CD8-positive, alpha-beta memory T cell (primary cell): ENCODE results near the gene RAPGEF1. TPM values are rescaled to one million over a fixed set of nuclear protein-coding genes. Genes with fewer than 3 reads are reported as not detected.

Experiments
- CTCF ChIA-PET: fragments of 350-600 bp; sonication (Branson Sonifier 250); formaldehyde crosslinking; loops from one replicate; lab custom pipeline; 2021; ENCODE audit warnings: antibody characterized with exemption; lab: Charles Lee
- POLR2A ChIA-PET: fragments of 350-600 bp; sonication (Branson Sonifier 250); formaldehyde crosslinking; loops from one replicate; lab custom pipeline; 2021; ENCODE audit warnings: antibody characterized with exemption; lab: Charles Lee
- DNase-seq, 5 donors: peaks; one replicate each; pipeline versions ENCODE4 v3.0.0 to v3.0.0-alpha.2; 2020 to 2022; ENCODE audit warnings: mixed read lengths in 1 of 5
- H3K27ac ChIP-seq: one replicate; pipeline ENCODE4 v1.7.0; 2013; ENCODE audit warnings: low read depth, mild to moderate bottlenecking, low read length, moderate library complexity
- H3K27me3 ChIP-seq: 2 replicates; pipeline ENCODE4 v1.7.0; 2013; ENCODE audit warnings: low read length, mild to moderate bottlenecking; ENCODE audit not compliant: insufficient read depth, poor library complexity, severe bottlenecking
- H3K36me3 ChIP-seq: 2 replicates; pipeline ENCODE4 v1.7.0; 2013; ENCODE audit warnings: mild to moderate bottlenecking, low read length, moderate library complexity; ENCODE audit not compliant: insufficient read depth
- H3K4me1 ChIP-seq: 2 replicates; pipeline ENCODE4 v1.7.0; 2013; ENCODE audit warnings: mild to moderate bottlenecking, low read length, moderate library complexity; ENCODE audit not compliant: insufficient read depth
- H3K4me3 ChIP-seq: 2 replicates; pipeline ENCODE4 v1.7.0; 2013; ENCODE audit warnings: mild to moderate bottlenecking, low read length
- H3K9me3 ChIP-seq: 2 replicates; pipeline ENCODE4 v1.7.0; 2013; ENCODE audit warnings: mild to moderate bottlenecking, low read length
- H3K27ac Mint-ChIP-seq, 8 donors: one replicate each; pipeline ENCODE4 v1.8.0; 2020 to 2021; ENCODE audit warnings: mixed read lengths in 8 of 8, mild to moderate bottlenecking in 6 of 8, inconsistent platforms in 3 of 8, moderate library complexity in 3 of 8
- H3K27me3 Mint-ChIP-seq, 2 donors: one replicate each; pipeline ENCODE4 v1.8.0; 2020 to 2021; ENCODE audit warnings: mixed read lengths in 2 of 2, mild to moderate bottlenecking in 1 of 2, moderate library complexity in 1 of 2
- H3K36me3 Mint-ChIP-seq, 3 donors: one replicate each; pipeline ENCODE4 v1.8.0; 2020 to 2021; ENCODE audit warnings: mixed read lengths in 3 of 3, inconsistent platforms in 1 of 3, mild to moderate bottlenecking in 1 of 3
- H3K4me1 Mint-ChIP-seq, 3 donors: one replicate each; pipeline ENCODE4 v1.8.0; 2020 to 2021; ENCODE audit warnings: mixed read lengths in 3 of 3, inconsistent platforms in 1 of 3, mild to moderate bottlenecking in 1 of 3
- H3K4me3 Mint-ChIP-seq, 7 donors: one replicate each; pipeline ENCODE4 v1.8.0; 2020 to 2021; ENCODE audit warnings: mixed read lengths in 7 of 7, mild to moderate bottlenecking in 6 of 7, moderate library complexity in 4 of 7, inconsistent platforms in 2 of 7
- H3K9me3 Mint-ChIP-seq, 5 donors: one replicate each; pipeline ENCODE4 v1.8.0; 2020 to 2022; ENCODE audit warnings: mixed read lengths in 5 of 5, mild to moderate bottlenecking in 3 of 5, moderate library complexity in 2 of 5, inconsistent platforms in 1 of 5
- polyA plus RNA-seq: library from polyadenylated mRNA; unstranded; fragments of 300-500 nt; fragmentation: Illumina TruSeq; gene quantifications from one replicate; pipeline ENCODE4 v1.2.3, GENCODE V29; 2021
- total RNA-seq, 2 experiments: library from RNA; stranded (reverse); gene quantifications; one replicate each; pipeline ENCODE4 v1.2.3, GENCODE V29; 2021

RAPGEF1 gene
- total and polyA plus RNA-seq, 3 experiments from 2014 or later, result 20.1 to 148 (median 145) TPM

DNA sequence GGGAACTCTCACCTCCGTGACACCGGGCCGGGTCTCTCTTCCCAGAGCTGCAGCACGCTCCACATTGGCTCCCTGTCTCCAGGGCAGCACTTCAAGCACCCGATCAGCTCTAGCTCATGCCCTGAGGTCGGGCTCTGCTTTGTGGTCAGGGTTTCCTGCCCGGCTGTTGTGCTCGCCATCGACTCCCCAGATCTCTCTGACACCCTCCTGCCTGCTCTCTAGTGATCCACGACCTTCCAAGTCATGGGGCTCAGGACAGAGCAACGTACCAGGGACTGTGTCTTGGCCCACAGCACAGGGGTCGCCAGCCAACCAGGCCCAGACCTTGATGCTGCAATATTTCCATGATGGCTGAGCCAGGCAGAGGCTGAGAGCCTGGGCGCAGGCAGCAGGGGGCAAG is 149.4 kb downstream of the RAPGEF1 start:
- H3K9me3 Mint-ChIP-seq, result no peaks in the 10 kb centered on the region
- H3K36me3 ChIP-seq, result peaks cover 10% of the 10 kb centered on the region
- peak in 1 of 5 donors; percentile 57 for DNase-seq
- no peak overlapping the region for H3K27ac ChIP-seq
- peak overlapping the region in 5 of 7 donors; percentile 29 to 87 (median 58) for H3K4me3 Mint-ChIP-seq
- H3K27ac Mint-ChIP-seq, result peak overlapping the region; percentile 76 to 91 (median 84)
- peaks cover 22% of the 10 kb centered on the region for H3K4me1 ChIP-seq
- H3K36me3 Mint-ChIP-seq, result peaks cover 0 to 76% (median 6%) of the 10 kb centered on the region in 3 donors
- H3K27me3 ChIP-seq, result no peaks in the 10 kb centered on the region
- ChIA-PET CTCF (interaction anchor here (0.7 to 9.2 kb wide), 12 partner anchors 18 to 168 kb away, joined by 3 to 119 read pairs (median 4); partner anchors contain the start of gene RAPGEF1), POLR2A (no interaction called here)
- peaks cover 29 to 58% (median 46%) of the 10 kb centered on the region in 3 donors for H3K4me1 Mint-ChIP-seq
- H3K4me3 ChIP-seq, result no peak overlapping the region
- no peaks in the 10 kb centered on the region for H3K9me3 ChIP-seq
- H3K27me3 Mint-ChIP-seq, result peaks cover 0 to 1% of the 10 kb centered on the region in 2 donors

GRCh38 chr9:131589993-131590392 is 149.9 kb downstream of the RAPGEF1 start:
- H3K36me3 Mint-ChIP-seq, result peaks cover 0 to 76% (median 10%) of the 10 kb centered on the region in 3 donors
- H3K4me3 Mint-ChIP-seq, result peak overlapping the region in 3 of 7 donors; percentile 29 to 87 (median 74)
- Histone ChIP-seq H3K27ac (no peak overlapping the region), H3K9me3 (no peaks in the 10 kb centered on the region), H3K4me1 (peaks cover 26% of the 10 kb centered on the region), H3K4me3 (no peak overlapping the region), H3K27me3 (no peaks in the 10 kb centered on the region), H3K36me3 (peaks cover 10% of the 10 kb centered on the region)
- no peaks in the 10 kb centered on the region for H3K9me3 Mint-ChIP-seq
- H3K4me1 Mint-ChIP-seq, result peaks cover 33 to 63% (median 50%) of the 10 kb centered on the region in 3 donors
- ChIA-PET CTCF (interaction anchor here (0.7 to 9.2 kb wide), 6 partner anchors 18 to 165 kb away, joined by 3 to 119 read pairs (median 11); partner anchors contain the start of gene RAPGEF1), POLR2A (no interaction called here)
- peak overlapping the region; percentile 76 to 91 (median 84) for H3K27ac Mint-ChIP-seq
- H3K27me3 Mint-ChIP-seq, result peaks cover 0 to 1% of the 10 kb centered on the region in 2 donors
- DNase-seq, result no peak

GRCh38 chr9:131589124-131589711 is 150.7 kb downstream of the RAPGEF1 start:
- H3K9me3 Mint-ChIP-seq, result no peaks in the 10 kb centered on the region
- H3K4me3 Mint-ChIP-seq, result no peak overlapping the region
- no peak for DNase-seq
- ChIA-PET CTCF (interaction anchor here (0.9 to 9.2 kb wide), 3 partner anchors 118 to 166 kb away, joined by 3 to 119 read pairs (median 3); partner anchors contain the start of gene RAPGEF1), POLR2A (no interaction called here)
- H3K27ac Mint-ChIP-seq, result peak overlapping the region in 4 of 8 donors; percentile 35 to 92 (median 64)
- H3K27me3 Mint-ChIP-seq, result peaks cover 0 to 1% of the 10 kb centered on the region in 2 donors
- H3K36me3 Mint-ChIP-seq, result peaks cover 0 to 81% (median 10%) of the 10 kb centered on the region in 3 donors
- Histone ChIP-seq H3K4me3 (no peak overlapping the region), H3K27ac (no peak overlapping the region), H3K36me3 (peaks cover 18% of the 10 kb centered on the region), H3K4me1 (peaks cover 34% of the 10 kb centered on the region), H3K27me3 (no peaks in the 10 kb centered on the region), H3K9me3 (no peaks in the 10 kb centered on the region)
- peaks cover 41 to 70% (median 57%) of the 10 kb centered on the region in 3 donors for H3K4me1 Mint-ChIP-seq

GRCh38 chr9:131588396-131588795 is 151.5 kb downstream of the RAPGEF1 start:
- Histone ChIP-seq H3K36me3 (peaks cover 21% of the 10 kb centered on the region), H3K4me1 (peaks cover 42% of the 10 kb centered on the region), H3K27me3 (no peaks in the 10 kb centered on the region), H3K4me3 (no peak overlapping the region), H3K27ac (no peak overlapping the region), H3K9me3 (no peaks in the 10 kb centered on the region)
- H3K4me1 Mint-ChIP-seq, result peaks cover 44 to 76% (median 57%) of the 10 kb centered on the region in 3 donors
- H3K27ac Mint-ChIP-seq, result peak overlapping the region in 4 of 8 donors; percentile 33 to 92 (median 66)
- DNase-seq, result no peak
- H3K27me3 Mint-ChIP-seq, result peaks cover 0 to 1% of the 10 kb centered on the region in 2 donors
- POLR2A ChIA-PET, result no interaction called here
- H3K9me3 Mint-ChIP-seq, result no peaks in the 10 kb centered on the region
- no peak overlapping the region for H3K4me3 Mint-ChIP-seq
- H3K36me3 Mint-ChIP-seq, result peaks cover 0 to 79% (median 10%) of the 10 kb centered on the region in 3 donors
- CTCF ChIA-PET, result interaction anchor here (9.2 kb wide), 1 partner anchor 153 kb away, joined by 119 read pairs; the partner anchor contains the start of gene RAPGEF1

GRCh38 chr9:131587906-131588305 is 152.0 kb downstream of the RAPGEF1 start:
- Mint-ChIP-seq H3K27ac (peak overlapping the region in 6 of 8 donors; percentile 19 to 92 (median 51)), H3K36me3 (peaks cover 0 to 79% (median 12%) of the 10 kb centered on the region in 3 donors), H3K4me1 (peaks cover 47 to 76% (median 57%) of the 10 kb centered on the region in 3 donors), H3K9me3 (no peaks in the 10 kb centered on the region), H3K27me3 (peaks cover 0 to 1% of the 10 kb centered on the region in 2 donors), H3K4me3 (peak overlapping the region in 1 of 7 donors; percentile 13)
- Histone ChIP-seq H3K27me3 (no peaks in the 10 kb centered on the region), H3K36me3 (peaks cover 24% of the 10 kb centered on the region), H3K9me3 (no peaks in the 10 kb centered on the region), H3K4me3 (no peak overlapping the region), H3K4me1 (peaks cover 46% of the 10 kb centered on the region), H3K27ac (no peak overlapping the region)
- POLR2A ChIA-PET, result no interaction called here
- CTCF ChIA-PET, result interaction anchor here (9.2 kb wide), 1 partner anchor 154 kb away, joined by 119 read pairs; the partner anchor contains the start of gene RAPGEF1
- no peak for DNase-seq

- Mint-ChIP-seq H3K9me3 (no peaks in the 10 kb centered on the region), H3K4me1 (peaks cover 48 to 76% (median 57%) of the 10 kb centered on the region in 3 donors)
- peaks cover 46% of the 10 kb centered on the region for H3K4me1 ChIP-seq
Observed at GRCh38 chr9:131587331-131587730, 152.5 kb downstream of the RAPGEF1 start.

DNA sequence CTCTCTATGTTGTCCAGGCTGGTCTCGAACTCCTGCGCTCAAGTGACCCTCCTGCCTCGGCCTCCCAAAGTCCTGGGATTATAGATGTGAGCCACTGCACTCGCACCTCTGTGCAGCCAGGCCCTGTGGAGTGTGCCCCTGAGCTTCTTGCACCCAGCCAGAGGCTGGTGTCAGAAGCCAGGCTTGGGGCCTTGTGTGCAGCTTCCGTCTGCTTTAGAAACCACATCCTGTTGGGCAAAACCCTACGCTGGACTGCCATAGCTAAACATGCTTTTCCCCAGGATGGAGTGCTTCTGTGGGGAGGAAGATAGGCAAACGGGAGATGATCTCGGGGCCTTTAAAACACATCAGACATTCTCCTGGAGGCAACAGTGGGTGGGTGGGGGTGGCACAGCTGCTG is 154.5 kb downstream of the RAPGEF1 start:
- peak overlapping the region; percentile 32 for H3K4me3 ChIP-seq
- peaks cover 35% of the 10 kb centered on the region for H3K4me1 ChIP-seq
- Mint-ChIP-seq H3K4me3 (peak overlapping the region; percentile 59 to 91 (median 78)), H3K9me3 (no peaks in the 10 kb centered on the region), H3K27me3 (peaks cover 0 to 1% of the 10 kb centered on the region in 2 donors), H3K4me1 (peaks cover 32 to 57% (median 38%) of the 10 kb centered on the region in 3 donors), H3K27ac (peak overlapping the region; percentile 87 to 97 (median 94)), H3K36me3 (peaks cover 0 to 79% (median 15%) of the 10 kb centered on the region in 3 donors)
- peaks cover 32% of the 10 kb centered on the region for H3K36me3 ChIP-seq
- H3K27me3 ChIP-seq, result no peaks in the 10 kb centered on the region
- ChIA-PET CTCF (interaction anchor here (0.6 to 2.1 kb wide), 24 partner anchors 8 to 375 kb away, joined by 3 to 12 read pairs (median 3); no protein-coding TSS in a partner anchor), POLR2A (interaction anchor here (0.7 to 1.5 kb wide), 6 partner anchors 16 to 154 kb away, joined by 3 to 10 read pairs (median 5); no protein-coding TSS in a partner anchor)
- H3K27ac ChIP-seq, result peak overlapping the region; percentile 38
- no peaks in the 10 kb centered on the region for H3K9me3 ChIP-seq
- peak; percentile 24 to 78 (median 45) for DNase-seq

More at GRCh38 chr9:131587331-131587730, 152.5 kb downstream of the RAPGEF1 start:
- Mint-ChIP-seq H3K4me3 (peak overlapping the region in 3 of 7 donors; percentile 25 to 76 (median 47)), H3K27me3 (peaks cover 0 to 1% of the 10 kb centered on the region in 2 donors), H3K27ac (peak overlapping the region; percentile 19 to 94 (median 72)), H3K36me3 (peaks cover 0 to 81% (median 11%) of the 10 kb centered on the region in 3 donors)
- Histone ChIP-seq H3K9me3 (no peaks in the 10 kb centered on the region), H3K36me3 (peaks cover 24% of the 10 kb centered on the region), H3K4me3 (no peak overlapping the region), H3K27me3 (no peaks in the 10 kb centered on the region), H3K27ac (no peak overlapping the region)
- DNase-seq, result no peak
- POLR2A ChIA-PET, result no interaction called here
- CTCF ChIA-PET, result interaction anchor here (9.2 kb wide), 1 partner anchor 154 kb away, joined by 119 read pairs; the partner anchor contains the start of gene RAPGEF1
